HepG2 (cell line): ENCODE results near the gene EFHC2. TPM values are rescaled to one million over a fixed set of nuclear protein-coding genes. Genes with fewer than 3 reads are reported as not detected.

ENCODE experiments used
- ATAC-seq: fragments of 200-7000 bp; cut with Tn5 transposase; 3 replicates; pipeline ENCODE4 v1.9.1; 2020; ENCODE audit warnings: mild to moderate bottlenecking, moderate library complexity
- BruUV-seq: library from RNA; stranded (reverse); fragments of 400-500 nt; replicated peaks from 2 replicates; lab custom pipeline; 2021; lab: Mats Ljungman, UMichigan
- CTCF ChIA-PET: fragments of 300-600 bp; formaldehyde crosslinking; extraction: SDS; loops from one replicate; lab custom pipeline; 2021; ENCODE audit warnings: low total read pairs, inconsistent platforms, low intra/inter-chr PET ratio; lab: Yijun Ruan, JAX
- POLR2A ChIA-PET: fragments of 350-600 bp; sonication (Branson Sonifier 250); formaldehyde crosslinking; loops from one replicate; lab custom pipeline; 2020; ENCODE audit warnings: antibody characterized with exemption, inconsistent platforms; lab: Yijun Ruan, JAX
- DNase-seq: peaks from one replicate; pipeline ENCODE4 v3.0.0-alpha.2; 2015; ENCODE audit warnings: low spot score
- FAIRE-seq: peaks from 3 replicates; lab custom pipeline; 2011; peaks lifted over from hg19 to GRCh38; lab: Jason Lieb, UNC
- H2AFZ ChIP-seq: one replicate; pipeline ENCODE4 v1.6.1; 2011; ENCODE audit warnings: low read length, inconsistent platforms
- H3K27ac ChIP-seq: fragments of 300-600 bp; 3 replicates; pipeline ENCODE4 v1.8.0; 2011; ENCODE audit warnings: mixed run types, mild to moderate bottlenecking, mixed read lengths, low read length, inconsistent platforms; ENCODE audit not compliant: insufficient read depth; ENCODE audit errors: extremely low read length
- H3K27me3 ChIP-seq, 2 experiments: fragments of 200-600 bp in 1 of 2; 2 replicates in 1 of 2; 3 replicates in 1 of 2; pipeline versions ENCODE4 v1.6.0 to v1.8.0; 2011; ENCODE audit warnings: low read length in 2 of 2, mild to moderate bottlenecking in 2 of 2, moderate library complexity in 2 of 2, inconsistent platforms in 1 of 2; ENCODE audit not compliant: insufficient read depth in 2 of 2, control insufficient read depth in 1 of 2
- H3K36me3 ChIP-seq, 2 experiments: fragments of 200-600 bp in 1 of 2; replicated peaks in 1 of 2; 2 replicates in 1 of 2; 3 replicates in 1 of 2; pipeline versions ENCODE4 v1.5.1 to v1.8.0; 2011; ENCODE audit warnings: low read length in 2 of 2, inconsistent platforms in 1 of 2; ENCODE audit not compliant: insufficient read depth in 2 of 2, control insufficient read depth in 1 of 2
- H3K4me1 ChIP-seq: 2 replicates; pipeline ENCODE4 v1.5.1; 2012; ENCODE audit warnings: low read length, inconsistent platforms; ENCODE audit not compliant: insufficient read depth
- H3K4me2 ChIP-seq: 2 replicates; pipeline ENCODE4 v1.6.0; 2011; ENCODE audit warnings: low read depth, low read length, inconsistent platforms
- H3K4me3 ChIP-seq, 3 experiments: fragments of 200-600 bp in 1 of 3; sonication (generic), shearing (Covaris generic) in 1 of 3; replicated peaks in 1 of 3; 2 replicates each; pipeline ENCODE4 v1.5.1; 2011 to 2016; ENCODE audit warnings: low read length in 3 of 3, inconsistent platforms in 2 of 3, low read depth in 2 of 3, mild to moderate bottlenecking in 2 of 3, control low read depth in 1 of 3, mixed read lengths in 1 of 3; ENCODE audit not compliant: insufficient read depth in 1 of 3
- H3K79me2 ChIP-seq: one replicate; pipeline ENCODE4 v1.6.1; 2011; ENCODE audit warnings: low read length, inconsistent platforms; ENCODE audit not compliant: insufficient read depth
- H3K9ac ChIP-seq: 2 replicates; pipeline ENCODE4 v1.6.0; 2011; ENCODE audit warnings: mild to moderate bottlenecking, low read depth, low read length, inconsistent platforms; ENCODE audit not compliant: insufficient read depth
- H3K9me3 ChIP-seq: 2 replicates; pipeline ENCODE4 v1.5.1; 2012; ENCODE audit warnings: mild to moderate bottlenecking, low read length
- H4K20me1 ChIP-seq: 2 replicates; pipeline ENCODE4 v1.6.0; 2011; ENCODE audit warnings: inconsistent platforms, mild to moderate bottlenecking, low read length, moderate library complexity; ENCODE audit not compliant: insufficient read depth
- DMAP1 ChIP-seq: IDR thresholded peaks from 2 replicates; pipeline ENCODE4 v1.6.1; 2016
- FOXM1 ChIP-seq: sonication (generic); formaldehyde crosslinking; IDR thresholded peaks from 2 replicates; pipeline ENCODE4 v1.5.0; 2020; ENCODE audit warnings: missing genetic modification reagents
- HNF4G ChIP-seq, 2 experiments: sonication (generic) in 1 of 2; formaldehyde crosslinking in 1 of 2; IDR thresholded peaks; 2 replicates each; pipeline versions ENCODE4 v1.4.0 to v1.6.1; 2011 to 2020; ENCODE audit warnings: borderline replicate concordance in 2 of 2, low read depth in 2 of 2, mild to moderate bottlenecking in 2 of 2, low read length in 1 of 2, missing genetic modification reagents in 1 of 2, moderate library complexity in 1 of 2
- NRL ChIP-seq: sonication (generic); formaldehyde crosslinking; IDR thresholded peaks from 2 replicates; pipeline ENCODE4 v1.5.0; 2020; ENCODE audit warnings: missing genetic modification reagents, mild to moderate bottlenecking, moderate library complexity, borderline replicate concordance
- REL ChIP-seq: sonication (generic); formaldehyde crosslinking; conservative IDR thresholded peaks from 2 replicates; pipeline ENCODE4 v1.8.0; 2022; ENCODE audit warnings: mild to moderate bottlenecking, missing genetic modification reagents, moderate library complexity
- SAP130 ChIP-seq: IDR thresholded peaks from 2 replicates; pipeline ENCODE4 v1.6.1; 2016; ENCODE audit warnings: low read depth
- SNAPC2 ChIP-seq: sonication (generic); formaldehyde crosslinking; IDR thresholded peaks from 2 replicates; pipeline ENCODE4 v1.8.1; 2022; ENCODE audit warnings: mild to moderate bottlenecking, missing genetic modification reagents
- ZFP36 ChIP-seq: fragments of 150-350 bp; IDR thresholded peaks from 2 replicates; pipeline ENCODE4 v1.6.1; 2018; ENCODE audit warnings: borderline replicate concordance, low read length, low read depth; ENCODE audit not compliant: partially characterized antibody
- ZFP36L2 ChIP-seq: sonication (generic); formaldehyde crosslinking; IDR thresholded peaks from 2 replicates; pipeline ENCODE4 v1.4.0; 2020; ENCODE audit warnings: missing genetic modification reagents
- ZNF788 ChIP-seq: sonication (generic); formaldehyde crosslinking; IDR thresholded peaks from 2 replicates; pipeline ENCODE4 v1.5.0; 2020; ENCODE audit warnings: mild to moderate bottlenecking, missing genetic modification reagents, borderline replicate concordance
- WGBS: methylation state at CpG from one replicate; pipeline ENCODE4 v1.1.6; 2017; ENCODE audit warnings: low lambda C conversion rate; 5-methylcytosine and 5-hydroxymethylcytosine counted together
- in situ Hi-C: cut with HindIII; loops from 2 replicates; pipeline ENCODE4 v1.10.0; 2017; ENCODE audit warnings: low pct_unique_long_range_greater_than_20kb; ENCODE audit not compliant: extremely low pct_ligation_motif_present
- intact Hi-C: fragments of 100-400 bp; cut with micrococcal nuclease; formaldehyde crosslinking; loops from one replicate; pipeline ENCODE4 v1.10.0; 2022; ENCODE audit not compliant: unreplicated experiment
- polyA plus RNA-seq, 8 experiments: library from polyadenylated mRNA; depleted of rRNA in 3 of 8; stranded (reverse) in 7 of 8; unstranded in 1 of 8; fragments of >200 nt; fragmentation: Illumina TruSeq in 4 of 8; extraction: Trizol in 4 of 8; gene quantifications; 2 replicates each; pipeline versions ENCODE4 v1.2.1 to v1.2.3, GENCODE V29; 2011 to 2016; ENCODE audit warnings: low read depth in 4 of 8, missing spikeins in 1 of 8, mixed read lengths in 1 of 8; ENCODE audit not compliant: insufficient read depth in 1 of 8
- total RNA-seq, 5 experiments: library from RNA; depleted of rRNA; stranded (reverse); fragments of >200 nt; fragmentation: Illumina TruSeq; extraction: Trizol; gene quantifications; 2 replicates each; pipeline ENCODE4 v1.2.3, GENCODE V29; 2016; ENCODE audit warnings: low read depth in 1 of 5
- TF ChIP-seq, protein P1 (sequence below): sonication (generic); formaldehyde crosslinking; IDR thresholded peaks from 2 replicates; pipeline ENCODE4 v1.4.0; 2020; ENCODE audit warnings: mild to moderate bottlenecking, missing genetic modification reagents
- TF ChIP-seq, protein P2 (sequence below): IDR thresholded peaks from 2 replicates; pipeline ENCODE4 v1.6.1; 2016; ENCODE audit warnings: missing compliant biosample characterization, missing genetic modification reagents, borderline replicate concordance
- TF ChIP-seq, protein P3 (sequence below): sonication (generic); formaldehyde crosslinking; IDR thresholded peaks from 2 replicates; pipeline ENCODE4 v1.5.1; 2020; ENCODE audit warnings: missing genetic modification reagents, mild to moderate bottlenecking, borderline replicate concordance
- TF ChIP-seq, protein P4 (sequence below): sonication (generic); formaldehyde crosslinking; IDR thresholded peaks from 2 replicates; pipeline ENCODE4 v1.4.0; 2020; ENCODE audit warnings: missing genetic modification reagents, borderline replicate concordance
- TF ChIP-seq, protein P5 (sequence below): sonication (generic); formaldehyde crosslinking; IDR thresholded peaks from 2 replicates; pipeline ENCODE4 v1.4.0; 2020; ENCODE audit warnings: mild to moderate bottlenecking, missing genetic modification reagents

EFHC2 gene
- total and polyA plus RNA-seq, 2 of the 13 experiments (the other 11 are each of a cell fraction or from before 2014, with no cell fraction given) = not detected

DNA sequence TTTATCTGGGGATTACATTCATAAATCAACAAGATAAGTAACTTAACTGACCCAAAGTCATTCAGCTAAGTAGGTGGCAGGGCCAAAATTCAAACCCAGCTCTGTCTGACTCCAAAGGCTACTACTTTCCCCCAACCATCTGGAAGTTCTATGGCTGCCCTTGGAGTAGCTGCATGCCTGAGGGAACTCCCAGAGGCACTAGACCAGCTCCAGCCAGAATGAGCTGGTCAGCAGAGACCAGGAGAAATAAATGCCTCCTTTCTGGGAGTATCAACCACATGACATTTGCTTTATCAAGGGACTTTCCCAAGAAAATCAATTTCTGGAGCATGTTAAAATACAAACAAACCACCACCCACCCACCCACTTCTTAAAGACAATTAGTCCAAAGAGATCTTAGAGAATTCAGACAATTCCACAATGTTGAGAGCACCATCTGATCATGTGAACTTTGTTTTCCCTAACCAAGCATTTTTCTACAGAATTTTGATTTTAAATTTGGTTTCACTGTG is 180.5 kb downstream of the EFHC2 start (continued):
- TF ChIP-seq, protein P1, sequence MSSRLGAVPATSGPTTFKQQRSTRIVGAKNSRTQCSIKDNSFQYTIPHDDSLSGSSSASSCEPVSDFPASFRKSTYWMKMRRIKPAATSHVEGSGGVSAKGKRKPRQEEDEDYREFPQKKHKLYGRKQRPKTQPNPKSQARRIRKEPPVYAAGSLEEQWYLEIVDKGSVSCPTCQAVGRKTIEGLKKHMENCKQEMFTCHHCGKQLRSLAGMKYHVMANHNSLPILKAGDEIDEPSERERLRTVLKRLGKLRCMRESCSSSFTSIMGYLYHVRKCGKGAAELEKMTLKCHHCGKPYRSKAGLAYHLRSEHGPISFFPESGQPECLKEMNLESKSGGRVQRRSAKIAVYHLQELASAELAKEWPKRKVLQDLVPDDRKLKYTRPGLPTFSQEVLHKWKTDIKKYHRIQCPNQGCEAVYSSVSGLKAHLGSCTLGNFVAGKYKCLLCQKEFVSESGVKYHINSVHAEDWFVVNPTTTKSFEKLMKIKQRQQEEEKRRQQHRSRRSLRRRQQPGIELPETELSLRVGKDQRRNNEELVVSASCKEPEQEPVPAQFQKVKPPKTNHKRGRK (CRISPR knock-in tag) = no peak
- TF ChIP-seq, protein P2, sequence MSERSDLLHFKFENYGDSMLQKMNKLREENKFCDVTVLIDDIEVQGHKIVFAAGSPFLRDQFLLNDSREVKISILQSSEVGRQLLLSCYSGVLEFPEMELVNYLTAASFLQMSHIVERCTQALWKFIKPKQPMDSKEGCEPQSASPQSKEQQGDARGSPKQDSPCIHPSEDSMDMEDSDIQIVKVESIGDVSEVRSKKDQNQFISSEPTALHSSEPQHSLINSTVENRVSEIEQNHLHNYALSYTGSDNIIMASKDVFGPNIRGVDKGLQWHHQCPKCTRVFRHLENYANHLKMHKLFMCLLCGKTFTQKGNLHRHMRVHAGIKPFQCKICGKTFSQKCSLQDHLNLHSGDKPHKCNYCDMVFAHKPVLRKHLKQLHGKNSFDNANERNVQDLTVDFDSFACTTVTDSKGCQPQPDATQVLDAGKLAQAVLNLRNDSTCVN (CRISPR knock-in tag) = no peak
- no peak for TF ChIP-seq ZFP36
- TF ChIP-seq, protein P3, sequence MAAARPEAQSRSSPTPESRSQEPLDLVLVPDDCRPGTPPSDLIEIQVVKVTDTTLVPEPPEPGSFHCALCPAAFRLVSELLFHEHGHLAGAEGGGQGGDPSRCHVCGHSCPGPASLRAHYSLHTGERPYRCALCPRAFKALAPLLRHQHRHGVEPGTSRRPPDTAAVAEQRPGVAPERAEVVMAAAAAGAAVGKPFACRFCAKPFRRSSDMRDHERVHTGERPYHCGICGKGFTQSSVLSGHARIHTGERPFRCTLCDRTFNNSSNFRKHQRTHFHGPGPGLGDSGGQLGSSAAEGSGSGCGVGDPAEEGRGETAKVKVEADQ = no peak
- TF ChIP-seq NRL (CRISPR knock-in tag) = no peak
- TF ChIP-seq SNAPC2 = no peak
- no peak for TF ChIP-seq SAP130 (CRISPR knock-in tag)

DNA sequence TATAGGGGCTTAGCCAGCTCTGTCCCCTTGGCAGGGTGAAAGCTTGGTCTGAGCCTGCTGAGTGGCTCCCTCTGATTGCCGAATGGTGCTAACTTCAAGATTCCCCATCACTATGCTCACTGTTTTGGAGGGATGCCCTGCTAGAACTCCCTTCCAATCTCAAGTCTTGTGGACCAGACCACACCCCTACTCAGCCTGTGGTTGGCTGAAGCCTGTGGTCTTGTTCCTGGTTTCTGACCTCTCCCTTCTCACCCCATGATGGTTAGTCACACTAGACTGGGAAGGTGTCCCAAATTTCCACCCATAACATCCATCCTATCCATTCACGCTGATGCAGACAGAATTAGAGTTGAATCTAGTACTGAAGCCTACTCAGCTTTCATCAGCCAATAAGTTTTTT is 185.6 kb downstream of the EFHC2 start:
- no peak for DNase-seq
- TF ChIP-seq REL = no peak
- TF ChIP-seq FOXM1 (CRISPR knock-in tag) = no peak
- TF ChIP-seq HNF4G (IDR thresholded peaks at IDR 0.05; ENCODE audit: borderline replicate concordance, low read depth, low read length) = no peak
- TF ChIP-seq HNF4G (CRISPR knock-in tag; IDR thresholded peaks at IDR 0.05; ENCODE audit: borderline replicate concordance, low read depth) = no peak
- no peak for TF ChIP-seq ZFP36L2
- no peak for TF ChIP-seq DMAP1 (CRISPR knock-in tag)
- TF ChIP-seq, protein P4, sequence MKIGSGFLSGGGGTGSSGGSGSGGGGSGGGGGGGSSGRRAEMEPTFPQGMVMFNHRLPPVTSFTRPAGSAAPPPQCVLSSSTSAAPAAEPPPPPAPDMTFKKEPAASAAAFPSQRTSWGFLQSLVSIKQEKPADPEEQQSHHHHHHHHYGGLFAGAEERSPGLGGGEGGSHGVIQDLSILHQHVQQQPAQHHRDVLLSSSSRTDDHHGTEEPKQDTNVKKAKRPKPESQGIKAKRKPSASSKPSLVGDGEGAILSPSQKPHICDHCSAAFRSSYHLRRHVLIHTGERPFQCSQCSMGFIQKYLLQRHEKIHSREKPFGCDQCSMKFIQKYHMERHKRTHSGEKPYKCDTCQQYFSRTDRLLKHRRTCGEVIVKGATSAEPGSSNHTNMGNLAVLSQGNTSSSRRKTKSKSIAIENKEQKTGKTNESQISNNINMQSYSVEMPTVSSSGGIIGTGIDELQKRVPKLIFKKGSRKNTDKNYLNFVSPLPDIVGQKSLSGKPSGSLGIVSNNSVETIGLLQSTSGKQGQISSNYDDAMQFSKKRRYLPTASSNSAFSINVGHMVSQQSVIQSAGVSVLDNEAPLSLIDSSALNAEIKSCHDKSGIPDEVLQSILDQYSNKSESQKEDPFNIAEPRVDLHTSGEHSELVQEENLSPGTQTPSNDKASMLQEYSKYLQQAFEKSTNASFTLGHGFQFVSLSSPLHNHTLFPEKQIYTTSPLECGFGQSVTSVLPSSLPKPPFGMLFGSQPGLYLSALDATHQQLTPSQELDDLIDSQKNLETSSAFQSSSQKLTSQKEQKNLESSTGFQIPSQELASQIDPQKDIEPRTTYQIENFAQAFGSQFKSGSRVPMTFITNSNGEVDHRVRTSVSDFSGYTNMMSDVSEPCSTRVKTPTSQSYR (CRISPR knock-in tag) = no peak
- no peak for TF ChIP-seq ZNF788 (CRISPR knock-in tag)
- TF ChIP-seq, protein P5, sequence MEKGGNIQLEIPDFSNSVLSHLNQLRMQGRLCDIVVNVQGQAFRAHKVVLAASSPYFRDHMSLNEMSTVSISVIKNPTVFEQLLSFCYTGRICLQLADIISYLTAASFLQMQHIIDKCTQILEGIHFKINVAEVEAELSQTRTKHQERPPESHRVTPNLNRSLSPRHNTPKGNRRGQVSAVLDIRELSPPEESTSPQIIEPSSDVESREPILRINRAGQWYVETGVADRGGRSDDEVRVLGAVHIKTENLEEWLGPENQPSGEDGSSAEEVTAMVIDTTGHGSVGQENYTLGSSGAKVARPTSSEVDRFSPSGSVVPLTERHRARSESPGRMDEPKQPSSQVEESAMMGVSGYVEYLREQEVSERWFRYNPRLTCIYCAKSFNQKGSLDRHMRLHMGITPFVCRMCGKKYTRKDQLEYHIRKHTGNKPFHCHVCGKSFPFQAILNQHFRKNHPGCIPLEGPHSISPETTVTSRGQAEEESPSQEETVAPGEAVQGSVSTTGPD (CRISPR knock-in tag) = no peak

More for the DNA sequence above, 185.6 kb downstream of the EFHC2 start:
- H3K4me1 ChIP-seq = no peaks in the 10 kb centered on the region
- BruUV-seq = no TSS peak
- no peak overlapping the region for H2AFZ ChIP-seq
- H3K79me2 ChIP-seq = no peaks in the 10 kb centered on the region
- ChIA-PET POLR2A (no interaction called here), CTCF (no interaction called here)
- no peaks in the 10 kb centered on the region for H3K36me3 ChIP-seq
- no peak overlapping the region for H3K27ac ChIP-seq
- WGBS = 0% methylated on average over 1 of the region's 2 CpGs
- intact Hi-C loops = no loop called here
- no peak overlapping the region for H3K4me3 ChIP-seq
- H3K27me3 ChIP-seq = no peaks in the 10 kb centered on the region; a peak in 1 of 5 replicates
- in situ Hi-C loops = loop anchor here (10.0 kb wide), 1 partner anchor 113 kb away; no protein-coding TSS in a partner anchor
- H4K20me1 ChIP-seq = no peaks in the 10 kb centered on the region
- FAIRE-seq (no peak), ATAC-seq (no peak)
- H3K4me2 ChIP-seq = no peak overlapping the region
- no peaks in the 10 kb centered on the region for H3K9me3 ChIP-seq
- H3K9ac ChIP-seq = no peak overlapping the region
